ENCODE results near the gene CTNNA1.
"Not testable (repeated sequence)": the region's sequence is repeated elsewhere in the genome, so short reads cannot be mapped to it uniquely, and the experiment has no call there.

The CTNNA1 gene

GRCh38 chr5:138793575-138793974 is 40.4 kb downstream of the CTNNA1 start:
- DNase-seq (ENCODE audit: extremely low spot score) = no peak
- POLR2A ChIA-PET = no interaction called here
- no peak for TF ChIP-seq CTCF (IDR thresholded peaks at IDR 0.05; ENCODE audit: control extremely low read depth, extremely low read depth, low read depth, missing control alignments)
- CTCF ChIA-PET = interaction anchor here (1.2 to 3.4 kb wide), 5 partner anchors 11 to 97 kb away, joined by 3 to 16 read pairs (median 4); no protein-coding TSS in a partner anchor

GRCh38 chr5:138803285-138803684 is 50.1 kb downstream of the CTNNA1 start:
- ChIA-PET CTCF (interaction anchor here (6.7 kb wide), 1 partner anchor 14 kb away, joined by 51 read pairs; no protein-coding TSS in a partner anchor), POLR2A (interaction anchor here (0.5 kb wide), 1 partner anchor 48 kb away, joined by 4 read pairs; no protein-coding TSS in a partner anchor)
- TF ChIP-seq CTCF (IDR thresholded peaks at IDR 0.05; ENCODE audit: control extremely low read depth, extremely low read depth, low read depth, missing control alignments) = no peak
- DNase-seq (ENCODE audit: extremely low spot score) = no peak

GRCh38 chr5:138803935-138804334 is 50.7 kb downstream of the CTNNA1 start:
- DNase-seq (ENCODE audit: extremely low spot score) = no peak
- ChIA-PET CTCF (interaction anchor here (1.0 to 7.2 kb wide), 4 partner anchors 11 to 448 kb away, joined by 3 to 46 read pairs (median 4); no protein-coding TSS in a partner anchor), POLR2A (no interaction called here)
- TF ChIP-seq CTCF (IDR thresholded peaks at IDR 0.05; ENCODE audit: control extremely low read depth, extremely low read depth, low read depth, missing control alignments) = no peak

GRCh38 chr5:138805096-138805495 is 51.9 kb downstream of the CTNNA1 start:
- POLR2A ChIA-PET = no interaction called here
- CTCF ChIA-PET = interaction anchor here (0.9 to 7.2 kb wide), 5 partner anchors 9 to 446 kb away, joined by 3 to 46 read pairs (median 4); no protein-coding TSS in a partner anchor
- no peak for DNase-seq (ENCODE audit: extremely low spot score)
- no peak for TF ChIP-seq CTCF (IDR thresholded peaks at IDR 0.05; ENCODE audit: control extremely low read depth, extremely low read depth, low read depth, missing control alignments)

GRCh38 chr5:138807182-138807581 is 54.0 kb downstream of the CTNNA1 start:
- DNase-seq (ENCODE audit: extremely low spot score) = no peak
- ChIA-PET POLR2A (no interaction called here), CTCF (interaction anchor here (4.8 to 7.2 kb wide), 2 partner anchors 18 to 19 kb away, joined by 30 to 46 read pairs; no protein-coding TSS in a partner anchor)
- TF ChIP-seq CTCF (IDR thresholded peaks at IDR 0.05; ENCODE audit: control extremely low read depth, extremely low read depth, low read depth, missing control alignments) = no peak

- no peak for TF ChIP-seq CTCF (IDR thresholded peaks at IDR 0.05; ENCODE audit: control extremely low read depth, extremely low read depth, low read depth, missing control alignments)
- DNase-seq (ENCODE audit: extremely low spot score) = no peak
- ChIA-PET POLR2A (no interaction called here), CTCF (interaction anchor here (0.7 to 7.2 kb wide), 8 partner anchors 10 to 57 kb away, joined by 3 to 46 read pairs (median 3); no protein-coding TSS in a partner anchor)
Observed at GRCh38 chr5:138809391-138809790, 56.2 kb downstream of the CTNNA1 start.

- DNase-seq (ENCODE audit: extremely low spot score); POLR2A ChIA-PET: not testable (repeated sequence)
- CTCF ChIA-PET = interaction anchor here (7.2 kb wide), 1 partner anchor 22 kb away, joined by 46 read pairs; no protein-coding TSS in a partner anchor
Observed at GRCh38 chr5:138810861-138811260, 57.6 kb downstream of the CTNNA1 start.

Data from GM10248 (cell line).